B cell (primary cell): ENCODE results near the gene POU3F3. TPM values are rescaled to one million over a fixed set of nuclear protein-coding genes. Genes with fewer than 3 reads are reported as not detected.

Experiments
- ATAC-seq: fragments of 200-7000 bp; cut with Tn5 transposase; one replicate; pipeline ENCODE4 v1.10.0; 2021; ENCODE audit warnings: low read depth, mild to moderate bottlenecking, moderate number of reproducible peaks, moderate library complexity
- CTCF ChIA-PET: fragments of 350-600 bp; sonication (Branson Sonifier 250); formaldehyde crosslinking; loops from one replicate; lab custom pipeline; 2021; ENCODE audit warnings: antibody characterized with exemption, inconsistent platforms; lab: Charles Lee
- POLR2A ChIA-PET: fragments of 350-600 bp; sonication (Branson Sonifier 250); formaldehyde crosslinking; loops from one replicate; lab custom pipeline; 2021; ENCODE audit warnings: antibody characterized with exemption; lab: Charles Lee
- DNase-seq: peaks from one replicate; pipeline ENCODE4 v3.0.0; 2013
- H2AFZ ChIP-seq: 2 replicates; pipeline ENCODE4 v1.6.1; 2012; ENCODE audit warnings: mild to moderate bottlenecking, low read depth, low read length; ENCODE audit not compliant: insufficient read depth, poor library complexity, severe bottlenecking
- H3K27ac ChIP-seq, 2 donors: 1 replicate in 1 of 2; 2 replicates in 1 of 2; pipeline ENCODE4 v1.5.1; 2012 to 2013; ENCODE audit warnings: low read length in 2 of 2, mild to moderate bottlenecking in 2 of 2, moderate library complexity in 1 of 2
- H3K27me3 ChIP-seq, 4 experiments: fragments of 200-600 bp in 1 of 4; sonication (generic) in 1 of 4; replicated peaks in 1 of 4; 1 replicate in 2 of 4; 2 replicates in 2 of 4; pipeline versions ENCODE4 v1.6.1 to v1.7.0; 2013 to 2016; ENCODE audit warnings: low read length in 3 of 4, mild to moderate bottlenecking in 2 of 4, mixed read lengths in 1 of 4, moderate library complexity in 1 of 4; ENCODE audit not compliant: insufficient read depth in 4 of 4, control insufficient read depth in 3 of 4; ENCODE audit errors: control extremely low read depth in 1 of 4
- H3K36me3 ChIP-seq, 2 experiments: replicated peaks in 1 of 2; 1 replicate in 1 of 2; 2 replicates in 1 of 2; pipeline versions ENCODE4 v1.6.1 to v1.7.1; 2013; ENCODE audit warnings: low read length in 1 of 2; ENCODE audit not compliant: insufficient read depth in 2 of 2, control insufficient read depth in 1 of 2; ENCODE audit errors: control extremely low read depth in 1 of 2, extremely low read depth in 1 of 2
- H3K4me1 ChIP-seq, 2 donors: fragments of 200-600 bp in 1 of 2; sonication (generic) in 1 of 2; 1 replicate in 1 of 2; 2 replicates in 1 of 2; pipeline versions ENCODE4 v1.5.1 to v1.6.1; 2013 to 2017; ENCODE audit warnings: low read length in 2 of 2; ENCODE audit not compliant: control insufficient read depth in 2 of 2, insufficient read depth in 2 of 2
- H3K4me2 ChIP-seq: replicated peaks from 2 replicates; pipeline ENCODE3; 2012; ENCODE audit warnings: mild to moderate bottlenecking, low read depth, low read length; ENCODE audit not compliant: poor library complexity, severe bottlenecking
- H3K4me3 ChIP-seq, 5 experiments: fragments of 200-600 bp in 1 of 5; sonication (generic) in 1 of 5; 1 replicate in 3 of 5; 2 replicates in 2 of 5; pipeline versions ENCODE4 v1.5.1 to v1.7.0; 2011 to 2016; ENCODE audit warnings: low read length in 4 of 5, mild to moderate bottlenecking in 4 of 5, low read depth in 2 of 5, control low read depth in 1 of 5, moderate library complexity in 1 of 5; ENCODE audit not compliant: insufficient read depth in 1 of 5; ENCODE audit errors: control extremely low read depth in 1 of 5, extremely low read depth in 1 of 5
- H3K79me2 ChIP-seq: fragments of 200-600 bp; sonication (generic); one replicate; pipeline ENCODE4 v1.6.0; 2016; ENCODE audit warnings: low read length; ENCODE audit not compliant: control insufficient read depth, insufficient read depth
- H3K9ac ChIP-seq: fragments of 200-600 bp; sonication (generic); 2 replicates; pipeline ENCODE4 v1.6.1; 2017; ENCODE audit warnings: mild to moderate bottlenecking, low read length, moderate library complexity
- H3K9me3 ChIP-seq, 3 donors: one replicate each; pipeline versions ENCODE4 v1.6.1 to v1.7.1; 2013; ENCODE audit warnings: low read length in 2 of 3; ENCODE audit not compliant: control insufficient read depth in 2 of 3, insufficient read depth in 1 of 3; ENCODE audit errors: control extremely low read depth in 1 of 3
- H4K20me1 ChIP-seq: 2 replicates; pipeline ENCODE4 v1.6.0; 2012; ENCODE audit warnings: mild to moderate bottlenecking, low read length; ENCODE audit not compliant: insufficient read depth, control insufficient read depth, poor library complexity, severe bottlenecking
- H3K27ac Mint-ChIP-seq: one replicate; pipeline ENCODE4 v1.8.0; 2021; ENCODE audit warnings: mixed read lengths
- H3K27me3 Mint-ChIP-seq: one replicate; pipeline ENCODE4 v1.8.0; 2021; ENCODE audit warnings: mixed read lengths
- H3K4me1 Mint-ChIP-seq: one replicate; pipeline ENCODE4 v1.8.0; 2021; ENCODE audit warnings: mixed read lengths
- H3K4me3 Mint-ChIP-seq: one replicate; pipeline ENCODE4 v1.8.0; 2021; ENCODE audit warnings: mixed read lengths
- H3K9me3 Mint-ChIP-seq: one replicate; pipeline ENCODE4 v1.8.0; 2022; ENCODE audit warnings: mixed read lengths; ENCODE audit not compliant: insufficient read depth
- CTCF ChIP-seq: fragments of 200-600 bp; IDR thresholded peaks from one replicate; pipeline ENCODE4 v1.8.0; 2022; ENCODE audit warnings: antibody characterized with exemption, mild to moderate bottlenecking
- EZH2 ChIP-seq: IDR thresholded peaks from 2 replicates; pipeline ENCODE4 v1.6.1; 2012; ENCODE audit warnings: borderline replicate concordance, low read depth, mild to moderate bottlenecking, moderate library complexity, low read length; ENCODE audit not compliant: insufficient read depth, poor library complexity, severe bottlenecking
- WGBS: methylation state at CpG from one replicate; pipeline ENCODE4 v1.1.5; 2013; ENCODE audit warnings: missing lambda C conversion rate; ENCODE audit not compliant: insufficient coverage; 5-methylcytosine and 5-hydroxymethylcytosine counted together
- intact Hi-C: fragments of 100-400 bp; cut with micrococcal nuclease; formaldehyde crosslinking; loops from one replicate; pipeline ENCODE4 v1.10.0; 2022
- polyA plus RNA-seq: library from polyadenylated mRNA; depleted of rRNA; stranded (reverse); fragments of >200 nt; gene quantifications from 2 replicates; pipeline ENCODE4 v1.2.3, GENCODE V29; 2012
- total RNA-seq, 2 donors: library from RNA; stranded (reverse); fragments of 120-200 nt in 1 of 2; gene quantifications; 1 replicate in 1 of 2; 2 replicates in 1 of 2; pipeline versions ENCODE4 v1.2.3 to v1.2.4, GENCODE V29; 2013 to 2022

POU3F3 gene
- total and polyA plus RNA-seq, 2 donors (not counting 1 experiment from before 2014, with no cell fraction given) = 0.03 to 0.12 TPM

GRCh38 chr2:104897515-104898184 is 43.7 kb downstream of the POU3F3 start:
- Histone ChIP-seq H2AFZ (no peak overlapping the region), H3K27ac (no peak overlapping the region), H4K20me1 (no peaks in the 10 kb centered on the region), H3K4me1 (no peaks in the 10 kb centered on the region), H3K9ac (no peak overlapping the region), H3K9me3 (peaks cover 0 to 11% (median 0%) of the 10 kb centered on the region in 3 donors), H3K4me3 (no peak overlapping the region), H3K79me2 (no peaks in the 10 kb centered on the region), H3K36me3 (no peaks in the 10 kb centered on the region), H3K27me3 (peaks cover 0 to 7% (median 2%) of the 10 kb centered on the region in 4 experiments), H3K4me2 (no peak overlapping the region)
- intact Hi-C loops = no loop called here
- Mint-ChIP-seq H3K27ac (no peak overlapping the region), H3K27me3 (peaks cover 13% of the 10 kb centered on the region), H3K4me1 (no peaks in the 10 kb centered on the region), H3K4me3 (no peak overlapping the region), H3K9me3 (no peaks in the 10 kb centered on the region)
- ChIA-PET POLR2A (no interaction called here), CTCF (interaction anchor here (1.3 kb wide), 1 partner anchor 79 kb away, joined by 3 read pairs; no protein-coding TSS in a partner anchor)
- ATAC-seq = no peak
- TF ChIP-seq CTCF = no peak
- no peak for TF ChIP-seq EZH2
- 97% methylated on average over 5 of the region's 8 CpGs for WGBS
- no peak for DNase-seq

GRCh38 chr2:104900608-104901007 is 46.7 kb downstream of the POU3F3 start:
- no peaks in the 10 kb centered on the region for H4K20me1 ChIP-seq
- DNase-seq (no peak), ATAC-seq (no peak)
- intact Hi-C loops = no loop called here
- Mint-ChIP-seq H3K27me3 (peaks cover 5% of the 10 kb centered on the region), H3K4me1 (no peaks in the 10 kb centered on the region), H3K9me3 (no peaks in the 10 kb centered on the region), H3K4me3 (no peak overlapping the region), H3K27ac (no peak overlapping the region)
- WGBS = no CpG with 5 or more reads among the region's 7 CpGs
- ChIA-PET POLR2A (no interaction called here), CTCF (no interaction called here)
- H3K4me3 ChIP-seq = no peak overlapping the region
- no peak overlapping the region for H2AFZ ChIP-seq
- peaks cover 0 to 7% (median 1%) of the 10 kb centered on the region in 4 experiments for H3K27me3 ChIP-seq
- H3K27ac ChIP-seq = no peak overlapping the region
- no peak overlapping the region for H3K9ac ChIP-seq
- no peaks in the 10 kb centered on the region for H3K4me1 ChIP-seq
- no peaks in the 10 kb centered on the region for H3K36me3 ChIP-seq
- TF ChIP-seq EZH2 = no peak
- no peak for TF ChIP-seq CTCF
- no peak overlapping the region for H3K4me2 ChIP-seq
- H3K79me2 ChIP-seq = no peaks in the 10 kb centered on the region
- peaks cover 0 to 11% (median 0%) of the 10 kb centered on the region in 3 donors for H3K9me3 ChIP-seq
